Smooth muscle cell (in vitro differentiated cells): ENCODE data around the gene GRIN3A. TPM values are rescaled to one million over a fixed set of nuclear protein-coding genes. Genes with fewer than 3 reads are reported as not detected.

ENCODE experiments used
- DNase-seq: peaks from one replicate; lab custom pipeline; 2025; ENCODE audit not compliant: unreplicated experiment; lab: John Stamatoyannopoulos, UW
- H2AFZ ChIP-seq: fragments of 200-600 bp; sonication (generic); 2 replicates; pipeline ENCODE4 v1.6.0; 2016; ENCODE audit warnings: antibody characterized with exemption, low read depth, mild to moderate bottlenecking
- H3F3A ChIP-seq: fragments of 200-600 bp; sonication (generic); 2 replicates; pipeline ENCODE4 v1.6.0; 2017; ENCODE audit warnings: antibody characterized with exemption, low read depth
- H3K27ac ChIP-seq: fragments of 200-600 bp; sonication (generic); 2 replicates; pipeline ENCODE4 v1.5.1; 2016; ENCODE audit warnings: low read depth, mild to moderate bottlenecking
- H3K27me3 ChIP-seq: fragments of 200-600 bp; sonication (generic); 2 replicates; pipeline ENCODE4 v1.6.1; 2016; ENCODE audit warnings: low read depth, mild to moderate bottlenecking
- H3K36me3 ChIP-seq: fragments of 200-600 bp; sonication (generic); 2 replicates; pipeline ENCODE4 v1.5.1; 2016; ENCODE audit warnings: low read depth
- H3K4me1 ChIP-seq: fragments of 200-600 bp; sonication (generic); 2 replicates; pipeline ENCODE4 v1.5.1; 2016; ENCODE audit warnings: low read depth
- H3K4me2 ChIP-seq: fragments of 200-600 bp; sonication (generic); 2 replicates; pipeline ENCODE4 v1.6.0; 2016; ENCODE audit warnings: mild to moderate bottlenecking
- H3K4me3 ChIP-seq: fragments of 200-600 bp; sonication (generic); 2 replicates; pipeline ENCODE4 v1.5.1; 2016; ENCODE audit warnings: mild to moderate bottlenecking
- H3K79me2 ChIP-seq: fragments of 200-600 bp; sonication (generic); 2 replicates; pipeline ENCODE4 v1.6.0; 2016; ENCODE audit warnings: low read depth, mild to moderate bottlenecking
- H3K9ac ChIP-seq: fragments of 200-600 bp; sonication (generic); 2 replicates; pipeline ENCODE4 v1.6.0; 2016; ENCODE audit warnings: low read depth
- H3K9me3 ChIP-seq: fragments of 200-600 bp; sonication (generic); replicated peaks from 2 replicates; pipeline ENCODE4 v1.5.1; 2016; ENCODE audit warnings: low read depth
- H4K20me1 ChIP-seq: fragments of 200-600 bp; sonication (generic); 2 replicates; pipeline ENCODE4 v1.6.0; 2016; ENCODE audit warnings: low read depth
- CTCF ChIP-seq: fragments of 200-600 bp; sonication (generic); IDR thresholded peaks from 2 replicates; pipeline ENCODE4 v1.5.1; 2017; ENCODE audit warnings: borderline replicate concordance, mild to moderate bottlenecking, antibody characterized with exemption; ENCODE audit not compliant: insufficient read depth, poor library complexity, severe bottlenecking
- WGBS: methylation state at CpG from one replicate; pipeline ENCODE4 v1.1.7; 2016; ENCODE audit warnings: low lambda C conversion rate; 5-methylcytosine and 5-hydroxymethylcytosine counted together
- polyA plus RNA-seq: library from polyadenylated mRNA; unstranded; fragments of >200 nt; fragmentation: Nextera tagmentation; extraction: Ambion mirVana; gene quantifications from 2 replicates; pipeline ENCODE4 v1.2.1, GENCODE V29; 2016
- total RNA-seq: library from RNA; depleted of rRNA; stranded (reverse); fragments of >200 nt; gene quantifications from 2 replicates; pipeline ENCODE4 v1.2.3, GENCODE V29; 2014

Gene GRIN3A
- total and polyA plus RNA-seq, 2 experiments from 2014 or later, result 0.07 TPM; not detected in 1

GRCh38 chr9:101601904-101602765 is 136.3 kb downstream of the GRIN3A start:
- Histone ChIP-seq H2AFZ (peak overlapping the region; percentile 65), H3K4me1 (no peaks in the 10 kb centered on the region), H3F3A (no peaks in the 10 kb centered on the region), H3K4me2 (no peak overlapping the region), H3K9me3 (no peaks in the 10 kb centered on the region), H3K27me3 (peaks cover 42% of the 10 kb centered on the region), H3K27ac (no peak overlapping the region), H3K36me3 (no peaks in the 10 kb centered on the region), H3K79me2 (no peaks in the 10 kb centered on the region), H4K20me1 (no peaks in the 10 kb centered on the region), H3K9ac (no peak overlapping the region), H3K4me3 (no peak overlapping the region)
- 28% methylated on average over 11 of the region's 11 CpGs for WGBS
- TF ChIP-seq CTCF, result peak; percentile 62
- no peak for DNase-seq

GRCh38 chr9:101594796-101595195 is 143.7 kb downstream of the GRIN3A start, which contains the start of gene PPP3R2:
Gene PPP3R2 (minus strand): TSS chr9:101594969. CDS start chr9:101594921, 48 bp downstream.
- TF ChIP-seq CTCF, result no peak
- H3K4me2 ChIP-seq, result no peak within 1 kb of the TSS
- H3K9ac ChIP-seq, result no peak within 1 kb of the TSS
- no peak within 1 kb of the TSS for H2AFZ ChIP-seq
- H3K4me1 ChIP-seq, result no peaks in the 10 kb centered on the region
- H3K4me3 ChIP-seq, result no peak within 1 kb of the TSS
- H3K27ac ChIP-seq, result no peak within 1 kb of the TSS
- H3K36me3 ChIP-seq, result no peaks in the 10 kb centered on the region
- WGBS, result 93% methylated on average over 6 of the region's 19 CpGs
- no peak for DNase-seq
- no peaks in the 10 kb centered on the region for H4K20me1 ChIP-seq
- no peaks in the 10 kb centered on the region for H3K79me2 ChIP-seq
- H3F3A ChIP-seq, result no peaks in the 10 kb centered on the region
- no peaks in the 10 kb centered on the region for H3K9me3 ChIP-seq
- peaks cover 17% of the 10 kb centered on the region for H3K27me3 ChIP-seq

GRCh38 chr9:101593345-101593744 is 145.1 kb downstream of the GRIN3A start:
- Histone ChIP-seq H3K9ac (no peak overlapping the region), H3F3A (no peaks in the 10 kb centered on the region), H4K20me1 (no peaks in the 10 kb centered on the region), H3K36me3 (no peaks in the 10 kb centered on the region), H3K4me3 (no peak overlapping the region), H3K27ac (no peak overlapping the region), H3K9me3 (no peaks in the 10 kb centered on the region), H3K79me2 (no peaks in the 10 kb centered on the region), H3K27me3 (peaks cover 7% of the 10 kb centered on the region), H3K4me2 (no peak overlapping the region), H2AFZ (no peak overlapping the region), H3K4me1 (no peaks in the 10 kb centered on the region)
- no peak for DNase-seq
- no peak for TF ChIP-seq CTCF
- WGBS, result 65% methylated on average over 2 of the region's 2 CpGs

- no peak overlapping the region for H2AFZ ChIP-seq
- H3K4me2 ChIP-seq, result no peak overlapping the region
- no peak for DNase-seq
- H3K4me3 ChIP-seq, result no peak overlapping the region
- H3K4me1 ChIP-seq, result no peaks in the 10 kb centered on the region
- H3K27ac ChIP-seq, result no peak overlapping the region
- H3K36me3 ChIP-seq, result no peaks in the 10 kb centered on the region
- H3K9ac ChIP-seq, result no peak overlapping the region
- no peaks in the 10 kb centered on the region for H3K9me3 ChIP-seq
- no peaks in the 10 kb centered on the region for H3F3A ChIP-seq
- H3K27me3 ChIP-seq, result peaks cover 7% of the 10 kb centered on the region
- H3K79me2 ChIP-seq, result no peaks in the 10 kb centered on the region
- TF ChIP-seq CTCF, result no peak
- no peaks in the 10 kb centered on the region for H4K20me1 ChIP-seq
Measured at GRCh38 chr9:101592788-101593187, 145.7 kb downstream of the GRIN3A start.
